ENCODE results near the gene ZNF213.

The ZNF213 gene

GRCh38 chr16:3088925-3089716 lies 45.7 kb upstream of the ZNF213 start:
- Histone ChIP-seq H3K27ac (ENCODE audit: low read depth, low read length) (no peak overlapping the region), H3K23ac (ENCODE audit: low read length) (no peak overlapping the region), H3K9ac (ENCODE audit: low read length) (no peak overlapping the region), H3K4me1 (ENCODE audit: control insufficient read depth, low read depth, low read length) (no peaks in the 10 kb centered on the region), H3K4ac (ENCODE audit: low read depth, low read length) (no peak overlapping the region), H3K4me2 (ENCODE audit: low read length) (no peak overlapping the region), H3K27me3 (ENCODE audit: insufficient read depth, low read length, poor library complexity) (no peaks in the 10 kb centered on the region), H2BK120ac (ENCODE audit: low read depth, low read length) (no peak overlapping the region), H3K36me3 (ENCODE audit: control insufficient read depth, insufficient read depth, low read length) (peaks cover 13% of the 10 kb centered on the region), H3K79me2 (ENCODE audit: control insufficient read depth, insufficient read depth, low read length) (peaks cover 2% of the 10 kb centered on the region), H3K18ac (ENCODE audit: low read length) (no peak overlapping the region), H3K79me1 (ENCODE audit: low read length) (no peaks in the 10 kb centered on the region), H4K8ac (ENCODE audit: low read depth, low read length) (no peak overlapping the region), H2AK5ac (ENCODE audit: low read length) (no peak overlapping the region), H4K5ac (ENCODE audit: low read length) (no peak overlapping the region), H3K4me3 (ENCODE audit: low read length) (no peak overlapping the region), H2BK15ac (replicated peaks; ENCODE audit: low read depth) (no peak overlapping the region), H2BK5ac (ENCODE audit: low read length) (no peak overlapping the region), H3K56ac (ENCODE audit: low read length) (no peak overlapping the region)
- DNase-seq = no peak
- WGBS (ENCODE audit: extremely low coverage, insufficient coverage, low lambda C conversion rate) = no CpG with 5 or more reads among the region's 71 CpGs

- no peak overlapping the region for H4K8ac ChIP-seq (ENCODE audit: low read depth, low read length)
- no peak overlapping the region for H3K27ac ChIP-seq (ENCODE audit: low read depth, low read length)
- no peaks in the 10 kb centered on the region for H3K79me1 ChIP-seq (ENCODE audit: low read length)
- H3K23ac ChIP-seq (ENCODE audit: low read length) = no peak overlapping the region
- H3K4me1 ChIP-seq (ENCODE audit: control insufficient read depth, low read depth, low read length) = no peaks in the 10 kb centered on the region
- no peak overlapping the region for H3K9ac ChIP-seq (ENCODE audit: low read length)
- peaks cover 13% of the 10 kb centered on the region for H3K36me3 ChIP-seq (ENCODE audit: control insufficient read depth, insufficient read depth, low read length)
- H3K56ac ChIP-seq (ENCODE audit: low read length) = no peak overlapping the region
- no peak overlapping the region for H3K18ac ChIP-seq (ENCODE audit: low read length)
- no peak overlapping the region for H3K4ac ChIP-seq (ENCODE audit: low read depth, low read length)
- no peak overlapping the region for H2BK5ac ChIP-seq (ENCODE audit: low read length)
- no peak for DNase-seq
- no peak overlapping the region for H2BK120ac ChIP-seq (ENCODE audit: low read depth, low read length)
- no peak overlapping the region for H4K5ac ChIP-seq (ENCODE audit: low read length)
- no peaks in the 10 kb centered on the region for H3K27me3 ChIP-seq (ENCODE audit: insufficient read depth, low read length, poor library complexity)
- WGBS (ENCODE audit: extremely low coverage, insufficient coverage, low lambda C conversion rate) = no CpG with 5 or more reads among the region's 81 CpGs
- no peak overlapping the region for H3K4me2 ChIP-seq (ENCODE audit: low read length)
- no peak overlapping the region for H2AK5ac ChIP-seq (ENCODE audit: low read length)
- H2BK15ac ChIP-seq (replicated peaks; ENCODE audit: low read depth) = no peak overlapping the region
- H3K4me3 ChIP-seq (ENCODE audit: low read length) = no peak overlapping the region
- H3K79me2 ChIP-seq (ENCODE audit: control insufficient read depth, insufficient read depth, low read length) = peaks cover 5% of the 10 kb centered on the region
These were observed 44.9 kb upstream of the ZNF213 start for GRCh38 chr16:3089717-3090592.

DNA sequence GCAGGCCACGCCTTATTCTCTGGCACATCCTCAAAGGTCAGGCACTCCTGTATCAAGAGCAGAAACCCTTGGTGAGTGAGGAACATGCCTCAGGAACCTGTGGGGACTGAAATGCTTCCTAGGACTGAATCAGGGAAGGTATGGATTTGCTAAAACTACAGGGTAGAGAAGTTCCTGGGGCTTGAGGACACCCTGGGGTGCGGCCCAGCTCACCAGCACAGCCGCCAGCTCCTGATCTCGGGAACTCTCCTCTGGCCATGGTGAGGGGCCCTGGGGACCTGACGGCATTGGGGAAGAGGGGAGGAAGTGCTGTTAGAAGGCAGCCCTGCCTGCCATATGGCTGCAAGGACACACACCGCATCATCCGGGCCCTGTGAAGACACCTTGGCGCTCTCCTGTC lies 43.3 kb upstream of the ZNF213 start:
- H3K27me3 ChIP-seq (ENCODE audit: insufficient read depth, low read length, poor library complexity) = no peaks in the 10 kb centered on the region
- no peak overlapping the region for H3K27ac ChIP-seq (ENCODE audit: low read depth, low read length)
- no peak overlapping the region for H2BK5ac ChIP-seq (ENCODE audit: low read length)
- H2AK5ac ChIP-seq (ENCODE audit: low read length) = no peak overlapping the region
- no peak for DNase-seq
- peaks cover 3% of the 10 kb centered on the region for H3K79me1 ChIP-seq (ENCODE audit: low read length)
- H3K18ac ChIP-seq (ENCODE audit: low read length) = no peak overlapping the region
- H3K4me3 ChIP-seq (ENCODE audit: low read length) = no peak overlapping the region
- H3K56ac ChIP-seq (ENCODE audit: low read length) = no peak overlapping the region
- H4K5ac ChIP-seq (ENCODE audit: low read length) = no peak overlapping the region
- H3K4ac ChIP-seq (ENCODE audit: low read depth, low read length) = no peak overlapping the region
- no peak overlapping the region for H3K23ac ChIP-seq (ENCODE audit: low read length)
- peaks cover 2% of the 10 kb centered on the region for H3K4me1 ChIP-seq (ENCODE audit: control insufficient read depth, low read depth, low read length)
- no peak overlapping the region for H4K8ac ChIP-seq (ENCODE audit: low read depth, low read length)
- WGBS (ENCODE audit: extremely low coverage, insufficient coverage, low lambda C conversion rate) = no CpG with 5 or more reads among the region's 8 CpGs
- H2BK15ac ChIP-seq (replicated peaks; ENCODE audit: low read depth) = no peak overlapping the region
- no peak overlapping the region for H2BK120ac ChIP-seq (ENCODE audit: low read depth, low read length)
- H3K36me3 ChIP-seq (ENCODE audit: control insufficient read depth, insufficient read depth, low read length) = peaks cover 13% of the 10 kb centered on the region
- no peak overlapping the region for H3K9ac ChIP-seq (ENCODE audit: low read length)
- no peak overlapping the region for H3K4me2 ChIP-seq (ENCODE audit: low read length)
- peaks cover 12% of the 10 kb centered on the region for H3K79me2 ChIP-seq (ENCODE audit: control insufficient read depth, insufficient read depth, low read length)

DNA sequence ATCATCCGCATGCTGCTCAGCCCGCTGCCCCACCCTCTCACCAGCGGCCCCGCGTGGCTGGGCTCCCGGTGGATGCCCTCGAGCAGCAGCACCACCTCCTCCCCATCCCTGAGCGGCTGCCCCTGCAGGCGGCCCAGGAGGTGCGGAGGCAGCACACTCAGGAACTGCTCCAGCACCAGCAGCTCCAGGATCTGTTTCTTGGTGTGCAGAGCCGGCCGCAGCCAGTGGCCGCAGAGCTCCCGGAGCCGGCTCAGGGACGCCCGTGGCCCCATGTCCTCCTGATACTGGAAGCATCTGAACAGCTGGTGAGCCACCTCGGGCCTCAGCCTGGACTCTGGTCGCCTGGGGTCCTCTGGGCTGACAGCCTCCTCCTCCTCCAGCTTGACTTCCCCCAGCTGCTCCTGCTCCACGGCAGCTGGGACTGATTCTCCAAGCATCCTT lies 42.3 kb upstream of the ZNF213 start:
- H3K27me3 ChIP-seq (ENCODE audit: insufficient read depth, low read length, poor library complexity) = no peaks in the 10 kb centered on the region
- no peak overlapping the region for H3K18ac ChIP-seq (ENCODE audit: low read length)
- H3K4me3 ChIP-seq (ENCODE audit: low read length) = no peak overlapping the region
- H2AK5ac ChIP-seq (ENCODE audit: low read length) = no peak overlapping the region
- H3K79me2 ChIP-seq (ENCODE audit: control insufficient read depth, insufficient read depth, low read length) = peaks cover 21% of the 10 kb centered on the region
- H4K5ac ChIP-seq (ENCODE audit: low read length) = no peak overlapping the region
- H2BK15ac ChIP-seq (replicated peaks; ENCODE audit: low read depth) = no peak overlapping the region
- H3K56ac ChIP-seq (ENCODE audit: low read length) = no peak overlapping the region
- no peak overlapping the region for H3K4ac ChIP-seq (ENCODE audit: low read depth, low read length)
- peaks cover 4% of the 10 kb centered on the region for H3K4me1 ChIP-seq (ENCODE audit: control insufficient read depth, low read depth, low read length)
- WGBS (ENCODE audit: extremely low coverage, insufficient coverage, low lambda C conversion rate) = no CpG with 5 or more reads among the region's 20 CpGs
- peaks cover 13% of the 10 kb centered on the region for H3K36me3 ChIP-seq (ENCODE audit: control insufficient read depth, insufficient read depth, low read length)
- no peak overlapping the region for H3K23ac ChIP-seq (ENCODE audit: low read length)
- DNase-seq = no peak
- H3K27ac ChIP-seq (ENCODE audit: low read depth, low read length) = no peak overlapping the region
- no peak overlapping the region for H2BK5ac ChIP-seq (ENCODE audit: low read length)
- H3K79me1 ChIP-seq (ENCODE audit: low read length) = peaks cover 4% of the 10 kb centered on the region
- no peak overlapping the region for H3K4me2 ChIP-seq (ENCODE audit: low read length)
- no peak overlapping the region for H4K8ac ChIP-seq (ENCODE audit: low read depth, low read length)
- no peak overlapping the region for H2BK120ac ChIP-seq (ENCODE audit: low read depth, low read length)
- no peak overlapping the region for H3K9ac ChIP-seq (ENCODE audit: low read length)

GRCh38 chr16:3094289-3095027 lies 40.4 kb upstream of the ZNF213 start:
- no peak overlapping the region for H4K5ac ChIP-seq (ENCODE audit: low read length)
- H2AK5ac ChIP-seq (ENCODE audit: low read length) = no peak overlapping the region
- H2BK15ac ChIP-seq (replicated peaks; ENCODE audit: low read depth) = no peak overlapping the region
- no peak overlapping the region for H3K56ac ChIP-seq (ENCODE audit: low read length)
- peaks cover 6% of the 10 kb centered on the region for H3K36me3 ChIP-seq (ENCODE audit: control insufficient read depth, insufficient read depth, low read length)
- no peak overlapping the region for H4K8ac ChIP-seq (ENCODE audit: low read depth, low read length)
- no CpG with 5 or more reads among the region's 22 CpGs for WGBS (ENCODE audit: extremely low coverage, insufficient coverage, low lambda C conversion rate)
- no peak overlapping the region for H3K23ac ChIP-seq (ENCODE audit: low read length)
- H3K4me2 ChIP-seq (ENCODE audit: low read length) = no peak overlapping the region
- H3K4me3 ChIP-seq (ENCODE audit: low read length) = no peak overlapping the region
- H3K18ac ChIP-seq (ENCODE audit: low read length) = no peak overlapping the region
- H3K4me1 ChIP-seq (ENCODE audit: control insufficient read depth, low read depth, low read length) = peaks cover 8% of the 10 kb centered on the region
- no peak overlapping the region for H3K9ac ChIP-seq (ENCODE audit: low read length)
- no peak overlapping the region for H3K4ac ChIP-seq (ENCODE audit: low read depth, low read length)
- H3K79me2 ChIP-seq (ENCODE audit: control insufficient read depth, insufficient read depth, low read length) = peaks cover 34% of the 10 kb centered on the region
- H3K27me3 ChIP-seq (ENCODE audit: insufficient read depth, low read length, poor library complexity) = no peaks in the 10 kb centered on the region
- no peak overlapping the region for H3K27ac ChIP-seq (ENCODE audit: low read depth, low read length)
- H2BK5ac ChIP-seq (ENCODE audit: low read length) = no peak overlapping the region
- no peak overlapping the region for H2BK120ac ChIP-seq (ENCODE audit: low read depth, low read length)
- peak; percentile 79 for DNase-seq
- peaks cover 7% of the 10 kb centered on the region for H3K79me1 ChIP-seq (ENCODE audit: low read length)
